ENCODE data around the gene ZBTB14.

The ZBTB14 gene

DNA sequence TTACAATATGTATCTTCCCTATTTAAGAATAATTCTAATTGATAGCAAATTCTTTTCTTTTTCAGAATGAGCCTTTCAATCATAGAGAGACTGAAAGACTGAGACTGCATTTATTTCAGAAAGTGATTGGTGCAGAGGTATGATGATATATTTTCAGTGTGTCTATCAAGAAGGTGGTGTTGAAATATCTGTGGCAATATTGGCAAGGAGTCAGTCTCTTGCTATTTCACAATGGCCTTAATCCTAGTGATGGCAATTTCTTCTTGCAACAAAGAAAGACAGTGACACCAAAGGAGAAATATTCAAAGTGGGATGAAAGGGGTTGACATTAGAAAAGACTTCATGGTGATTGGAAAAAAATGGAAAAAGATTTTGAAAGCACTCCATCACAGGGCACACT, 21.7 kb upstream of the ZBTB14 start:
- Histone ChIP-seq H3K9me3 (ENCODE audit: insufficient read depth, low read length) (no peaks in the 10 kb centered on the region), H3K4me3 (ENCODE audit: low read length) (no peak overlapping the region), H3K27ac (ENCODE audit: low read length) (no peak overlapping the region), H3K36me3 (replicated peaks; ENCODE audit: low read depth, low read length) (no peaks in the 10 kb centered on the region), H3K4me2 (ENCODE audit: low read length) (no peak overlapping the region), H2AFZ (ENCODE audit: low read depth, low read length) (no peak overlapping the region), H3K9ac (ENCODE audit: low read length) (no peak overlapping the region), H3K79me2 (ENCODE audit: low read length) (no peaks in the 10 kb centered on the region), H4K20me1 (ENCODE audit: insufficient read depth, low read length) (no peaks in the 10 kb centered on the region), H3K4me1 (ENCODE audit: low read length) (no peaks in the 10 kb centered on the region), H3K27me3 (ENCODE audit: low read depth, low read length) (no peaks in the 10 kb centered on the region)
- TF ChIP-seq, protein P1, sequence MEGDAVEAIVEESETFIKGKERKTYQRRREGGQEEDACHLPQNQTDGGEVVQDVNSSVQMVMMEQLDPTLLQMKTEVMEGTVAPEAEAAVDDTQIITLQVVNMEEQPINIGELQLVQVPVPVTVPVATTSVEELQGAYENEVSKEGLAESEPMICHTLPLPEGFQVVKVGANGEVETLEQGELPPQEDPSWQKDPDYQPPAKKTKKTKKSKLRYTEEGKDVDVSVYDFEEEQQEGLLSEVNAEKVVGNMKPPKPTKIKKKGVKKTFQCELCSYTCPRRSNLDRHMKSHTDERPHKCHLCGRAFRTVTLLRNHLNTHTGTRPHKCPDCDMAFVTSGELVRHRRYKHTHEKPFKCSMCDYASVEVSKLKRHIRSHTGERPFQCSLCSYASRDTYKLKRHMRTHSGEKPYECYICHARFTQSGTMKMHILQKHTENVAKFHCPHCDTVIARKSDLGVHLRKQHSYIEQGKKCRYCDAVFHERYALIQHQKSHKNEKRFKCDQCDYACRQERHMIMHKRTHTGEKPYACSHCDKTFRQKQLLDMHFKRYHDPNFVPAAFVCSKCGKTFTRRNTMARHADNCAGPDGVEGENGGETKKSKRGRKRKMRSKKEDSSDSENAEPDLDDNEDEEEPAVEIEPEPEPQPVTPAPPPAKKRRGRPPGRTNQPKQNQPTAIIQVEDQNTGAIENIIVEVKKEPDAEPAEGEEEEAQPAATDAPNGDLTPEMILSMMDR (IDR thresholded peaks at IDR 0.05; ENCODE audit: low read depth, low read length) = no peak
- no peak for TF ChIP-seq EZH2phosphoT487 (IDR thresholded peaks at IDR 0.05; ENCODE audit: low read depth)

DNA sequence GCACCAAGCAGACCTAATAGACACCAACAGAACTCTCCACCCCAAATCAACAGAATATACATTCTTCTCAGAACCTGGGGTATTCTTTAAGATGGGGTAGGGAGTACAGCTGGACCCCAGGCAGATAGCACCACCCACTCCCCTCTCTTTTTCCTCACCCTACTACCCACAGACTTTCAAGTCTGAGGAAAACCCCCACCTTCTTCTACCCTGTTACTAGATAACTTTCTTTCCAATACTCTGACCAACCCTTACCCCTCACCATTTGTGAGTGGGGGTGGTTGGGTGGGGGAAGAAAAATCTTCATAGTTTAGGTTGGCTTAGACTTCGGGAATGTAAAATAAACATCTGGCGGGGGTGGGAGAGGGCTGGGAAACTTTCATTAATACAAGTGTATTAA, 20.3 kb upstream of the ZBTB14 start:
- H3K4me3 ChIP-seq (ENCODE audit: low read length) = no peak overlapping the region
- H3K4me2 ChIP-seq (ENCODE audit: low read length) = no peak overlapping the region
- no peaks in the 10 kb centered on the region for H3K36me3 ChIP-seq (replicated peaks; ENCODE audit: low read depth, low read length)
- no peak overlapping the region for H2AFZ ChIP-seq (ENCODE audit: low read depth, low read length)
- no peaks in the 10 kb centered on the region for H4K20me1 ChIP-seq (ENCODE audit: insufficient read depth, low read length)
- TF ChIP-seq, protein P1 (IDR thresholded peaks at IDR 0.05; ENCODE audit: low read depth, low read length) = no peak
- no peak for TF ChIP-seq EZH2phosphoT487 (IDR thresholded peaks at IDR 0.05; ENCODE audit: low read depth)
- H3K4me1 ChIP-seq (ENCODE audit: low read length) = no peaks in the 10 kb centered on the region
- H3K79me2 ChIP-seq (ENCODE audit: low read length) = no peaks in the 10 kb centered on the region
- H3K9me3 ChIP-seq (ENCODE audit: insufficient read depth, low read length) = no peaks in the 10 kb centered on the region
- no peak overlapping the region for H3K9ac ChIP-seq (ENCODE audit: low read length)
- no peaks in the 10 kb centered on the region for H3K27me3 ChIP-seq (ENCODE audit: low read depth, low read length)
- no peak overlapping the region for H3K27ac ChIP-seq (ENCODE audit: low read length)

GRCh38 chr18:5311301-5311989, 15.9 kb upstream of the ZBTB14 start:
- Histone ChIP-seq H3K4me2 (ENCODE audit: low read length) (no peak overlapping the region), H3K9me3 (ENCODE audit: insufficient read depth, low read length) (no peaks in the 10 kb centered on the region), H3K4me3 (ENCODE audit: low read length) (no peak overlapping the region), H3K27ac (ENCODE audit: low read length) (no peak overlapping the region), H3K79me2 (ENCODE audit: low read length) (no peaks in the 10 kb centered on the region), H3K4me1 (ENCODE audit: low read length) (peaks cover 9% of the 10 kb centered on the region), H4K20me1 (ENCODE audit: insufficient read depth, low read length) (no peaks in the 10 kb centered on the region), H3K9ac (ENCODE audit: low read length) (no peak overlapping the region), H3K27me3 (ENCODE audit: low read depth, low read length) (no peaks in the 10 kb centered on the region), H3K36me3 (replicated peaks; ENCODE audit: low read depth, low read length) (no peaks in the 10 kb centered on the region), H2AFZ (ENCODE audit: low read depth, low read length) (no peak overlapping the region)
- TF ChIP-seq, protein P1 (IDR thresholded peaks at IDR 0.05; ENCODE audit: low read depth, low read length) = no peak
- TF ChIP-seq EZH2phosphoT487 (IDR thresholded peaks at IDR 0.05; ENCODE audit: low read depth) = no peak

- H2AFZ ChIP-seq (ENCODE audit: low read depth, low read length) = peak overlapping the region; percentile 62
- H3K27ac ChIP-seq (ENCODE audit: low read length) = no peak overlapping the region
Measured at GRCh38 chr18:5309888-5310470, 14.5 kb upstream of the ZBTB14 start.

More at GRCh38 chr18:5309888-5310470, 14.5 kb upstream of the ZBTB14 start:
- H3K4me2 ChIP-seq (ENCODE audit: low read length) = peak overlapping the region; percentile 70
- no peak for TF ChIP-seq EZH2phosphoT487 (IDR thresholded peaks at IDR 0.05; ENCODE audit: low read depth)
- TF ChIP-seq, protein P1 (IDR thresholded peaks at IDR 0.05; ENCODE audit: low read depth, low read length) = no peak
- no peaks in the 10 kb centered on the region for H4K20me1 ChIP-seq (ENCODE audit: insufficient read depth, low read length)
- H3K36me3 ChIP-seq (replicated peaks; ENCODE audit: low read depth, low read length) = no peaks in the 10 kb centered on the region
- H3K27me3 ChIP-seq (ENCODE audit: low read depth, low read length) = no peaks in the 10 kb centered on the region
- peak overlapping the region; percentile 60 for H3K4me3 ChIP-seq (ENCODE audit: low read length)
- no peaks in the 10 kb centered on the region for H3K79me2 ChIP-seq (ENCODE audit: low read length)
- no peaks in the 10 kb centered on the region for H3K9me3 ChIP-seq (ENCODE audit: insufficient read depth, low read length)
- no peak overlapping the region for H3K9ac ChIP-seq (ENCODE audit: low read length)
- peaks cover 9% of the 10 kb centered on the region for H3K4me1 ChIP-seq (ENCODE audit: low read length)

Data from OCI-LY3 (cell line).